Lower leg skin (tissue), 4 donors: ENCODE data around the gene TRAPPC5. TPM values are rescaled to one million over a fixed set of nuclear protein-coding genes. Genes with fewer than 3 reads are reported as not detected.
"Not testable (repeated sequence)": the region's sequence is repeated elsewhere in the genome, so short reads cannot be mapped to it uniquely, and the experiment has no call there.

Experiments used
- DNase-seq, 2 donors: peaks; one replicate each; pipeline ENCODE4 v3.0.0-alpha.2; 2019; ENCODE audit warnings: low spot score in 2 of 2
- H3K4me3 ChIP-seq: fragments of 200-600 bp; sonication (generic); 2 replicates; pipeline ENCODE4 v1.5.1; 2017; ENCODE audit warnings: mild to moderate bottlenecking, low read depth; ENCODE audit not compliant: poor library complexity, severe bottlenecking
- CTCF ChIP-seq, 3 donors: fragments of 450-650 bp; IDR thresholded peaks; one replicate each; pipeline ENCODE4 v1.5.1; 2016; ENCODE audit warnings: antibody characterized with exemption in 3 of 3, mild to moderate bottlenecking in 3 of 3, moderate library complexity in 2 of 3
- POLR2A ChIP-seq, 2 donors: fragments of 450-650 bp; IDR thresholded peaks; one replicate each; pipeline ENCODE4 v1.6.1; 2016 to 2017; ENCODE audit warnings: antibody characterized with exemption in 2 of 2, mild to moderate bottlenecking in 1 of 2, moderate library complexity in 1 of 2
- WGBS, 2 donors: methylation state at CpG; one replicate each; pipeline ENCODE4 v1.1.5; 2018; 5-methylcytosine and 5-hydroxymethylcytosine counted together
- intact Hi-C: fragments of 100-400 bp; cut with DNase I; formaldehyde crosslinking; loops from one replicate; pipeline ENCODE4 v1.15.0; 2023; ENCODE audit warnings: low total_unique reads
- total RNA-seq, 4 donors: library from RNA; depleted of rRNA; stranded (reverse); fragments of >200 nt; gene quantifications; one replicate each; pipeline ENCODE4 v1.1.0, GENCODE V29; 2016

TRAPPC5 gene
- total RNA-seq, 4 donors from 2014 or later: 115 to 197 (median 143) TPM

- TF ChIP-seq CTCF (IDR thresholded peaks at IDR 0.05): no peak
- TF ChIP-seq POLR2A (IDR thresholded peaks at IDR 0.05): no peak
- intact Hi-C loops: no loop called here
- H3K4me3 ChIP-seq: no peak overlapping the region
- no peak for DNase-seq
- 95% methylated on average over 11 of the region's 11 CpGs for WGBS, 2 donors
These were observed 39.8 kb upstream of the TRAPPC5 start for GRCh38 chr19:7640803-7641202.

GRCh38 chr19:7641290-7642276 is 39.0 kb upstream of the TRAPPC5 start:
- WGBS, 2 donors: 85 to 87% methylated on average over 38 to 41 of the region's 43 CpGs
- intact Hi-C loops: no loop called here
- TF ChIP-seq CTCF (IDR thresholded peaks at IDR 0.05): no peak
- no peak for TF ChIP-seq POLR2A (IDR thresholded peaks at IDR 0.05)
- no peak for DNase-seq
- H3K4me3 ChIP-seq: no peak overlapping the region

GRCh38 chr19:7642295-7643030 is 38.2 kb upstream of the TRAPPC5 start:
- intact Hi-C loops: no loop called here
- TF ChIP-seq POLR2A (IDR thresholded peaks at IDR 0.05) (no peak), CTCF (IDR thresholded peaks at IDR 0.05) (no peak)
- DNase-seq: no peak
- 87 to 89% methylated on average over 26 to 27 of the region's 27 CpGs for WGBS, 2 donors
- no peak overlapping the region for H3K4me3 ChIP-seq

GRCh38 chr19:7643031-7643415 is 37.6 kb upstream of the TRAPPC5 start:
- no peak for TF ChIP-seq POLR2A (IDR thresholded peaks at IDR 0.05)
- no peak for TF ChIP-seq CTCF (IDR thresholded peaks at IDR 0.05)
- DNase-seq: no peak
- no peak overlapping the region for H3K4me3 ChIP-seq
- WGBS, 2 donors: 93% methylated on average over 8 of the region's 8 CpGs
- intact Hi-C loops: no loop called here

GRCh38 chr19:7643629-7644549 is 36.7 kb upstream of the TRAPPC5 start:
- intact Hi-C loops, DNase-seq, H3K4me3 ChIP-seq: not testable (repeated sequence)
- WGBS, 2 donors: 61 to 81% methylated on average over 10 of the region's 10 CpGs
